DMS53 (cell line): ENCODE results near the gene GSG1L.

Experiments
- DNase-seq: peaks from one replicate; lab custom pipeline; 2025; lab: John Stamatoyannopoulos, UW

GSG1L gene

DNA sequence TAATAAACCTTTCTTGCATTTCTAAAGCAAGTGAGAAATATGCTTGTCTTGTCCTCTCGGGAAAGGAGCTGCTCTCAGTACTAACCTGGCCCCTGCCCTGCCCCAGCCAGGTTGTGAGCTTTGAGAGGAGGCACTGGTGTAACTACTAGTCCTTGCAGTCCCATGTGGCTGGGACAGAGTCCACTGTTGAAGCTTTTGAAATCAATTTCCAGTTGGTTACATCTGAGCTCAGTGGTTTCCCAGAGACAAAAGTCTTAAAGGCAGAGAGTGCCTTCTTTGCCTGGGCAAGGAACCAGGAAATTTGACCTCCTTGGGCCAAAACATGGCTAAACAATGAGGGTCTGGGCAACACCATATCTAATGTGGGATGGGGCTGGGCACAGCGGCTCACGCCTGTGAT is 48.7 kb downstream of the GSG1L start:
- DNase-seq = no peak

DNA sequence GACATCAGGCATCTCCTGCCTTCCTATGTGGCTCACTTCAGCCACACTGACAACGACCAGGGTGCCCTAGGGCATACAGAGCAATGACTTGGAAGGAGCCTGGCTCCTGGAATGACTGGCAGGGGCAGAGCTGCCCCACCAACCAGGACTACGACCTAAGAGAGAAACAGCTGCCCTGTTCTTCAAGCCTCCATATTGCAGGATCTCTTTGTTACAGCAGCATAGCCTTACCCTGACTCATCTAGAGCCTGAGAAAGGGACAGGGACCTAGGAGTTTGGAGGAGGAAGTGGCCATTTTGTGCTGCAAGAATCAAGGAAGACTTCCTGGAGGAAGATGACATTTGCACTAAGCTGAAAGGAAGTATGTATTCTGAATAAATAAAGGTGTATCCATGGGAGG is 49.6 kb downstream of the GSG1L start:
- no peak for DNase-seq

DNA sequence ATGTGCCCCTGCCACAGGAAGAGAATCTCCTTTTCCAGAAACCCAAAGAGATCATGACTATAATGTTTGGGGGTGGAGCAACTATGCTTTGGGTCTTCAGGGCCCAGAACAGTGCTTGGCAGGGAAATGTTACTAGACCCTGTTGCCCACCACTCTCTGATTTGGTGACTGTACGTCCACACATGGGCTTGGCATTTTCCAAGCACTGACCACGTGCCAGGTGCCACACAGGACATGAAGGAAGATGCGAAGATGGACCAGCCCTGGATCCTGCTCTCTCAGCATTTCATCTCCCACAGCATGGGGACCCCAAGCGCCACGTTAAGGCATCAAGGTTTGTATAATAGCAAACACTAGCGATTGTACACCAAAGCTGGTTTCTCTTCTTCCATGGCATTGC is 50.1 kb downstream of the GSG1L start:
- no peak for DNase-seq

DNA sequence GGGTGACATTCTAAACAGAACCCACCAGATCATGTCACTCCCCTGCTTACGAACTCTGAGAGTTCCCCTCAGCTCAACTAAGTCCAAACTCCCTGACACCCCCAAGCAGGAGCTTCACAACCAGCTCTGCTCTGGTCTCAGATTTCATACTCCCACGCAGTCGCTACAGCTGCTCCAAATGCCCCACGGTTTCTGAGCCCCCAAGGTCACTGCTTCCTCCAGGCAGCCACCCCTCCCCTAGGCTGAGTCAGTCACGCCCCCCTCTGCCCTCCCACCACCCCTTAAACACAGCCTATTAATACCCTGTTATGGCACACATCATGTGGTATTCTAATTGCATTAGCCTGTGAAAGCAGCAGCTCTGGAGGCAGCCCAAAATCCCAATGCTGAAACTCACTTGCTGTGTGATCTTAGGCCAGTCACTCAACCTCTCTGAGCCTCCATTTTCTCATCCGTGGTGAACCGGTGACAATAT is 51.5 kb downstream of the GSG1L start:
- DNase-seq = no peak

DNA sequence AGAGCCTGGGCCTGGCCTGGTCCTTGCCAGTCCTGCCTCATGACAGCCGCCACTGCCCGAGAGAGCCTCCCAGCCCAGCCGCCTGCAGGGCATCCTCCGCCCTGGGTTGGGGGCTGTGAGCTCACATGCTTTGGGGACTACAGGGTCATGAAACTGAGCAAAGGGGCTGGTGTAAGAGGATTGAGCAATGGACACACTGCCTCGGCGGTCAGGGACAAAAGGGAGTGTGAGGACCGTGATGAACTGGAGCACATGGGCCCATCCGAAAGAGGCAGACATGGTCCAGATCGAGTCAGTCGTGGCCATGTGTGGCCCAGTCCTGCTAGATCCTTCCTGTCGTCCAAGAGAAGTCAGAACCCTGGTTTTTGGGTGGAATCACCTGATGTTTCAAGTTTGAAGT is 52.3 kb downstream of the GSG1L start:
- DNase-seq = no peak

DNA sequence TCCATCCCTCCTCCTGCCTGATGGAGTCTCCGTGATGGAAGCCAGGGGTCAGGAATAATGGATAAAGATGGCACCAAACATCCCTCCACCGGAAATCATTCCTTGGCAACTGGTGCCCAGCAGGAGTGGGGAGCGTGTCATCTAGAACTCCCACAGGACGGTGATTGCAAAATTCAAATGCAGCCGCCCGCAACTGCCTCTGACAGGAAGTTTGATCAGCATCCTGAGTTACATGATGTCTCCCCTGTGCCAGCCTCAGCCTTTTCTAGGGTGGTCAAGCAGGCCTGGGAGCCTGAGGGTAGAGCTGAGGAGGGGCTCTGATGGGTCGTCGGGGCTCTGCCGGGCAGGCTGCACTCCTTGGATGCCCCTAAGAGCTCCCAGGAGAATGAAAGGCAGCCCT is 52.8 kb downstream of the GSG1L start:
- DNase-seq = no peak

DNA sequence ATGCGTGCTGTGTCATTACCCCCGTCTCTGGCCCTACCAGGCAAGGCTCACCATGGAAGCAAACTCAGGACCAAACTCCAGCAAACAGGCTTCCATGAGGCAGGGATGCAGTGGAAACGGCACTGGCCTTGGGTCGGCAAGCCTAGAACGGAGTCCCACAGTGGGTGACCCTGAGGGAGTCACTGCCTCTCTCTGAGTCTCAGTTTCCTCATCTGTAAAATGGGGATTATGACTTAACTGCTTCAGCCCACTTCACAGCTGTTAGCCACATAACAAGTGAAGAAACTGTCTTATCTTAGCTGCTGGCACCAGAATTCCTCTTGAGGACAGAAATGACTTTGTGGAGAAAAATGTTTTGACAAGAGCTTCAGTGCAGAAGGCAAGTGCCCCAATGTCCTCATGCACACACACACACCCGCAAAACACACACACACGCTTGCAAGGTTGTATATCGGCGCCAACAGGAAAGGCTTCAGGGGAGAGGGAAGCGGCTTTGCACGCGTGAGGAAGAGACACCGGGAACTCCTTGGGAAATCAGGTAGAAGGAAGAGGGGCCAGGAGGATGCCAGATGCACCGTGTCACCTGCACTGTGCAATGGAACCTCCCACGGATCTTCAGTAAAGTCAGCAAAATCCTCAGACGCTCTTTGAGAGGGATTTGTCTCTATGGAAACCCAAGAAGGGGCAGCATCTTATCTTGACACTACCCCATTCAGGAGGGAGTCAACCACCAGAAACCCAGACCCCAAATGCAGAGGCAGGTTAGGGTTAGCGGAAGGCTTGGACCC is 53.7 kb downstream of the GSG1L start:
- DNase-seq = no peak

DNA sequence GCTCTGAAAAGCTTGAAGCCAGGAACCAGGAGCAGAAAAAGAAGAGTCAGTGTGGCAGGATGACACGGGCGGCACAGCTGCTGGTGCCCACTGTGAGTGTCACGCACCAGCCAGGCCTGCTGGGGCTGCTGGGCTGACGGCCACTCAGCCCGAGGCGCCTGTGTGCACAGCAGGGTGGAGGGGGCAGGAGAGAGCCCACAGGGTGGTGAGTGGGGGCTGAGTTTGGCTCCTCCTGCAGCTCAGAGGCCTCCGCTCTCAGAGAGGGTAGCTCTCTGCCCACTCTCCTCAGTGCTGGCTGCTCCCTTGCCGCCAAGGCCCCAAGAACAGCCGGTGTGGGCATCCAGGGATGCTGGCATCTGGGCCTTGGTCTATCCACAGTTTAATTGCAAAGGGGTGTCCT is 59.6 kb downstream of the GSG1L start:
- no peak for DNase-seq

DNA sequence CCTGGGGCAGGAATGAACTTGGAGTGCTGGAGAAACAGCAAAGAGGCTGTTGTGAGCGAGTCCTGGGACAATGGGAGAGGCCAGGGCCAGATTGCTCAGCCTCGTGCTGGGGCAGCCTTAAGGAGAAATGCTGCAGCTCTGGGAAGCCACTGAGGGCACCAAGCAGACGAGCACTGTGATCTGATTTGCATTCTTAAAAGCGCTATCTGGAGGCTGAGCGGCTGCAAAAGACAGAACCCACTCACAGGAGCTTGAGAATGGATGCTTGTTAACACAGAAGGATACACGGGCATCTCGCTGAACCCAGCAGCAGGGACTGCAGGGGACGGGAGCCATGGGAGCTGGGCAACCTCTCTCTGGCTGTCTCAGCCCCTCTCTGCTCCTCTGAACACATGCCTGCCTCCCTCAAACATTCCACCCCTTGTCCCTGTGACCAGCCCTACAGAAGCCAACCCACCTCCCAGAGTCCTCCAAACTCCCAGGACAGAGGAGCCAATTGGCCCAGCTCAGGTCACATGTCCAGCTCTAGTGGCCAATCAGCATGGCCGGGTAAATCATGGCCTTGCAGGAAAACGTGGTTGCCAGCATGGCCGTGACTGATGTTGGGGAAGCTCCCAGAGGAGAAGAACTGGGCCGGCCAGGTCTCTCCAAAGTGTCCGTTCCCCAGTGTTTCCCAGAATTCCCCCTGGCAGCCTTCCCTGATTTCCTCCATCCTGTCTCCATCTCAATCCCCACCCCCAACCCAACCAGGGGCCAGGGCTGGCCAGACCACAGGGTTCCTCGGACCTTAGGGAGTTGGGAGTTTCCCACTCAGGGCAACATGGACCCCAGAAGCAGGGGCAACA is 60.3 kb downstream of the GSG1L start:
- no peak for DNase-seq

DNA sequence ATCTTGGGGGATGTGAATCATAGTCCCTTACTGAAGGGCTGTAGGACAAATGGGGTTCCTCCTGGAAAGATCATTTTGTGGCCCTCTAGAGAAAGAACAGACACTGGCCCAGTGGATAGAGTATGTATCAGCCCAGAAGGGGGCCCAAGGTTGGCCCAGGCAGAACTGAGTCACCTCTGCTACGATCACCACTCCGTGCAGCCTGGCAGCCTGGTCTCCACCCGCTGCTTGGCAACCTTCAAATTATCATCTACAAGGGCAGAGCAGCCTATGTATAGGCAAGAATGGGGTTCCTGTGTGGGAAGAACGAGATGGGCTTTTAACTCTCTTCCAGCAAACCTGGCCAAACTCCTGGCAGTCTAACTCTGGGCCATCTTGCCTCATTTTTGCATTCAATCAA is 61.9 kb downstream of the GSG1L start:
- no peak for DNase-seq

DNA sequence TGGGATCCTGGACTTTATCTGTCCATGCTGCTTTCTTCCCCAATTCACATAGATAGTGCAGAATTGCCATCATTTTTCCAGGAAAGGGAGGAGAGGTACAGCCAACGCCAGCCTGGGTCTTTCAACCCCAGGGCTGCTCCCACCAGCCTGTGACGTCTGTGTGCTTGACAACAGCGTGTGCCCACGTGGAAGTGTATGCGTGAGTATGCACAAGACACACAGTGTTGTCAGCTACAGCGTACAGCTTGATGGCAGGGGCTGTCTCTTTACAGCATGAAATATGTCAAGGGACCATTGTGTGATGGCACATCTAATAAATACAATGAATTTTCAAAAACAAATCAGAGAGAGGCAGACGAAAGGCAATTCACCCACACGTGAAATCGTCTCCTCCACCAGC is 62.3 kb downstream of the GSG1L start:
- DNase-seq = no peak

DNA sequence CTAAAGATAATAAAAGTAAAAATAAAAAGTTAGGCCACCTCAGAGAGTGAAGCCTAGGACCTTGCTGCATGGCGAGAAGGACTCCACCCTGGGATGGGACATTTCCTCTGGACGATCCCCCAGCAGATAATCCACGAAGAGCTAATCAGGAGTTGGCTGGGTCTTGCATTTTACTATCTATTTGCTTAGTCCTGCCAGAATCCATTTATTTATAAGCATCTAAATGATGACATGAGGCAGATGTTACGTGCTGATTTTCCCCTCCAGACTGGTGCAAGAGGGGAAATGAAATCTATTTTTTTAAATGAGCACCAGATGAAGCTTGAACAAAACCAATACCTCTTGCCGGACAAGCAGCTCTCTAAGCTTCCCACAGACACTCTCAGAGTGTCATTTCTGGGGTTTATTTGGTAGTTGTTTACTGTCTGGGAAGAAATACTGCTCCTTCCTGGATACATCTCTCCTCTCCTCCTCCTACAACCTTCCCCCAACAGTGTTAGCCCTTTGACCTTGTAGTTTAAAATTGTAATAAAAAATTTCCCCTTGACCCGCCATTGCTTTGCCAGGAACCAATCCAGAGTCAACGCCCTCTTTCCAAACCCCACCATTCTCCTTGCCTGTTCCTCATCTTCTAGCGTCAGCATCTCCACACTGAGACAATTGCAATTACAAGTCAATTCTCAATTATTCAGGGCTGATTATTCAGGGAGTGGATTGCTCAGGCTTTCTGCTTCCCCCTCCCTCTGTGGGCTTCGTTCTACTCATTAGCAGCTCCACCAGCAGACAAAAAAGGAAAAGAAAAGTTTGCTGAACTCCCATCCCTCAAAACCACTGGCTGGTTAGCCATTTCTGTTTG is 63.0 kb downstream of the GSG1L start:
- no peak for DNase-seq

DNA sequence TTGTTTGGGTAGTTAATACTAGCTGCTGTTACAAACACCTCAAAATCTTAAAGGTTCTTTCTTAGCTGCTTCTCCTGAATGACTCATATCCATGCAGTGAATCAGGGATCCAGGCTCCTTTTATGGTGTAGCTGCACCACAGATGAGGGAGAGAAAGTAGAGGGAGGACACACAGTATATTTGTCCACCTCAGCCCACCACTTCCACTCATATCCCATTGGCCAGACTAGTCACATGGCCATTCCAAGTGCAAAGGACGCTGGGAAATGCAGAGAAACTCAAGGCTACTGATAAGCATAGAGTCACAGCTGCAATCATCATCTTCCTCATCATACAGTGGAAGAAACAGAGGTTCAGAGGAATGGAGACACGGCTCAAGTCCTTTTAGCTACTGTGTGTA is 63.8 kb downstream of the GSG1L start:
- no peak for DNase-seq

DNA sequence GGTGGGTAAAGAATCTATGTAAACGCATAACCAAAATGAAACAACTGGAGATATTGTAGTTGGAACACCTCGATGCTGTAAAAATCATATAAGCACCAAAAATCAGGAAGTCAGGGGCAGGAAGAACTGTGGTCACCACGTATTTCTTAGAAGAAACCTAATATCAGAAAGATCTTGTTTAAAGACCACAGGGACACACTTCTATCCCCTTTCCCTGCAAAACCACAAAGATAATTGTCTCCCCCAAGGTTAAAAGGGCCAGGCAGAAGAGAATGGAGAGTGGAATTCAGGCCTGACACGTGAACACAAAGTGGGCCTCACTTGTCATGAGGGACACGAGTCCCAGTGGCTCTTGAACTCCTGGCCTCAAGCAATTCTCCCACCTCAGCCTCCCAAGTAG is 68.1 kb downstream of the GSG1L start:
- DNase-seq = no peak

DNA sequence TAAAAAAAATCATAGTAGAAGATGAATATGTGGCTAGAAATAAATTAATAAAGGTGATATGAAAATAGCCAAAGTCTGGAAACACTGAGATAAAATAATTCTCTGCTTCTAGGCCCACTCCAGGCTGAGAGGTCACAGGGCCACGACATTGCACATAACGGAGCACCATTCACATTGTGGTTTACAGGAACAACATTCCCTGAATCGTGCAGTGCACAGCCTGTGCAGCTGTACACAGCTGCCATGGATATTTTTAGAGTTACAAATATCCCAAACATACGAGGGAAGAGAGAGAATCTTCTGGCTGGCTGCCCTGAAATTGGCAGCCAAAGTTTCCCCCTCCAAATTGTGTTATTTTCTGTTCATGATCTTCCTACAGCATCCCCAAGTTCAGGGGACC is 68.8 kb downstream of the GSG1L start:
- DNase-seq = no peak

DNA sequence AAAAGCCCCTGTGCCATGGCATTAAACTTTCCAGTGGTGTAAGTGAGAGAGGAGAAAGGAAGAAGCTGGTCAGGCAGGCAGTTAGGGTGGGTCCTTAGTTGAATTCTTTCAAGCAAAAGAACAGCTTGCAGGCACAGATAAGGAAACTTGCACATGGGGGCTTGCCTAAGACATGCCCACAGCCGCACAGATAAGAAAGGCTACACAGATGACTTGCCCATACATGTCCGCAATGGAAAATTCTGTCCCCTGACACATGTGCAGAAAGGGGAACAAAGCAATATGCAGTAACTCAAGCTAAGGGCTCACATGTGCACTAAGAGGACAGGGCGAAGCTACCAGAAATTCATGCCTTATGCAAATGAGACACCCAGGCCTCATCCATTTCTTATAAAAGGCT is 69.9 kb downstream of the GSG1L start:
- no peak for DNase-seq

DNA sequence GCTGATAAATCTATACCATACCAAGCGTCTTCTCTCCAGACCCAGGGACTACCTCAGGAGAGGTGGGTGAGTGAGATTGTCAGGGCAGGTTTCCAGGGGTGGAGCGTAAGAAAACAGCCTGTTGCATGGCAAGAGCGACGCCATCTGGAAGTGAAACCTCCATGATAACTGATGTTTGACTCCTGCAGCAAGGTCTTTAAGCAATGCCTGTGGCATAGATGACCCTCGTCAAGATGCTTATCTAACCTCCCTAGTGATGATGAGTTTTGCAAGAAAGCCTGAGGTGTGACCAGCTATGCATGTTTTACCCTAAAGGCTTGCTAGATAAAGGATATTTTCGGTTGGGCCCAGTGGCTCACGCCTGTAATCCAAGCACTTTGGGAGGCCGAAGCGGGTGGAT is 71.6 kb downstream of the GSG1L start:
- DNase-seq = no peak

DNA sequence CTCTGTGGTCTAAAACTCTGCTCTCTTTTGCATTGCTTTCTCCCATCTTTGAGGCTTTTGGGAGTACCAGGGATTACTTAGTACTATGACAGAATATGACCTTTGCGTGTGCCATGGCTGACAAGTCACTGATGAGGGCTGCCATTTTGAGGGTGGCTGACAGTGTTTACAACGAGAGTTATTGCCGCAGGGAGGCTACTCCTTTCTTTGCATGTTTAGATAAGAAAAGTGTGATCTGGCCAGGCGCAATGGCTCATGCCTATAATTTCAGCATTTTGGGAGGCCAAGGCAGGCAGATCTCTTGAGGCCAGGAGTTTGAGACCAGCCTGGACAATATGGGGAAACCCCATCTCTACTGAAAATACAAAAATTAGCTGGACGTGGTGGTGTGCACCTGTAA is 77.5 kb downstream of the GSG1L start:
- no peak for DNase-seq

DNA sequence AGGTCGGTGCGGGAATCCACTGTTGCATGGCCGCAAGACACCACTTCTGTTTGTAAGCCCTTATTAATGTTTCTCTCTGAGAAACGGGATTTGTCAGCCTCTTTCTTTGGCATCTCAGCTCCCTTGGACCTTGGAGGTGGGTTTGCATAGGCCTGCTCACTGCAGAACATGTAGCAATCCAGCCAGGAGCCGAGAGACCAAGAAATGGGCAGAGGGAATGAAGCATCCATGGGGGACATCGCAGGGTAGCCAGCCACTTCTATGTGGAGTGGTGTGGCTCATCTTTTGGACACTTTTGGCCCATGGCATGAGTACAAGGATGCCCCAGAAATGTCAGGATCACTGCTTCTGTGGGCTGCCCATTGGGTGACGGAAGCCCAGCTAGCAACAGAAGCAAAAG is 79.4 kb downstream of the GSG1L start:
- DNase-seq = no peak

DNA sequence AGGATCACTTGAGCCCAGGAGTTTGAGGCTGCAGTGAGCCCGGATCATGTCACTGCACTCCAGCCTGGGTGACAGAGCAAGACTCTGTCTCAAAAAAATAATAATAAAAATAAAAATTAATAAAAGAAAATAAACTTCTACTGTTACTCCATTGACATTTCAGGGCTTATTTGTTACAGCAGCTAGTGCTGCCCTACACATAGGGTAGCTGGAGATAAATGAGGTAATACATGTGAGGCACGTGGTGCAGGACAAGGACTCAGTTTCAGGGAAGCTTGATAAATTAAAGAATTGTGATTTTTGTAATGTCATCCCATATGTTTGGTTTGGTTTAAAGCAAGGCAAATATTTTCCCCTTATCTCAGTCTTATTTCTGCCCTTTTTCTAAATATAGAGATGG is 80.3 kb downstream of the GSG1L start:
- no peak for DNase-seq

DNA sequence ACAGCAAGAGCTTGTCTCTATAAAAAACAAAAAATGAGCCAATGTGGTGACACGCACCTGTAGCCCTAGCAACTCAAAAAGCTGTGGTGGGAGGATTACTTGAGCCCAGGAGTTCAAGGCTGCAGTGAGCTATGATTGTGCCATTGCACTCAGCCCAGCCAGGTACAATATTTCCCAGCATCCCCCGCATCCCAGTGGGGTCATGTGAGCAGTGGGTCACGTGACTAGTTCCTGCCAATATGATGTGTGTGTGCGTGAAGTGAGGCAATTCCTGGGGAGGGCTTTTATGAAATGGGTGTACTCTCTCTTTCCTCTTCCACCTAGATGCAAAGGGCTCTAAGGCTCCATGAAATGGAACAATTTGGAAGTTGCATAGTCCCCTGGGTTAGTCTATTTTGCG is 81.3 kb downstream of the GSG1L start:
- DNase-seq = no peak

DNA sequence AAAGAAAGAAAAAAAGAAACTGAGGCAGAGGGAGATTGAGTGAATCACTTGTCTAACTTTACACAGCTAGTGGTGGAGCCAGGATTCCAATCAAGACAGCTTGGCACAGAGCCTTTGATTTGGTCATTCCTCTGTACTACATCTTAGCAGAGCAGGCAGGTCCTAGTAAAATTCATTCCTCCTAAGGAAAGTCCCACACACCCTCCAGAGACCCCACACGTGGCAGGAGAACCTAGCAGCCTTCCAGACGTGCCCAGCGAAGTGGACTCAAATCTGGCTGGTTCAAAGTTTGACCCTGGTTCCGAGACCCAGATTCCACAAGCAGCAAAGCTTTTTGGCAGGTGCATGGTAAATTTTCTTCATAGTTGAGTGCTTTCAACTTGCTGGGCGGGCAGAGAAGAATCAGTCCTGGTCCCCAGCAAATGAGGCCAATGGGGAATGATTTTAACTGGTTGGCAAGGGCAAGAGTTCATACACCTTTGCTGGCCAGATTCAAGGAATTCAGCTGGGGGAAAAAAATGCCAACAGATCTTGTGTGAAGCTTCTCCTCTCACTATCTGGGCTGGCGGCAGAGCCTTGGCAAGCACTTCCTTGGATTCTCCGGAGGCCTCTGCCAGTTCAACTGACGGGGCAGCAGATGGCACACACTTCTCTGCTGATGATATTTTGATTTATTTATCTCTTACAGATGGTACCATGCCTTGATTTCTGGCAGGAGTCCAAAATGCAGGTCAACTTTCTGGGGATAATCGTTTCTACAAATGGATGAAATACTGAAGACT is 82.4 kb downstream of the GSG1L start:
- no peak for DNase-seq
